GM12872 (cell line): ENCODE results near the gene DNAL4.

ENCODE experiments used
- TF ChIP-seq, protein P1 (sequence below): IDR thresholded peaks from 3 replicates; pipeline ENCODE4 v1.5.1; 2011; ENCODE audit warnings: low read depth, mild to moderate bottlenecking, low read length, moderate library complexity; ENCODE audit not compliant: insufficient read depth

DNAL4 gene

DNA sequence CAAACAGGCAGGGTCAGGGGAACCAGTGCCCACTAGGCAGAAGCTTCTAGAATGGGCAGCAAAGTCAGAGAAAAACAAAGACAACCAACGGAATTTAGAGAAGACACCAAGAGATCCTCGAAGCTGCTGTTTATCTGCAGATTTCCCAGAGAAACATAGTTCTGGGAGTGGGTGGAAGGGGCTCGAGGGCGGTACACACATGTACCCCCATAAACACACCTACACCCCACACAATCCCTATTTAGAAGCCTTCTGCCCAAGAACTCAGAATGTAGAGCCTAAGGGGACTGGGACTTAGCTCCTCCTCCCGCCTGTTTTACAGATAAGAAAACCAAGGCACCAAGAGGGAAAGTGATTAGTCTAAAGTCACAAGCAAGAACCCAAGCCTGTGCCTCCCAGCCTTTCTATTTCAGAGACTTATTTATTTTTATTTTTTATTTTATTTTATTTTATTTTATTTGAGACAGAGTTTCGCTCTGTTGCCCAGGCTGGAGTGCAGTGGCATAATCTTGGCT lies 43.5 kb upstream of the DNAL4 start:
- TF ChIP-seq, protein P1, sequence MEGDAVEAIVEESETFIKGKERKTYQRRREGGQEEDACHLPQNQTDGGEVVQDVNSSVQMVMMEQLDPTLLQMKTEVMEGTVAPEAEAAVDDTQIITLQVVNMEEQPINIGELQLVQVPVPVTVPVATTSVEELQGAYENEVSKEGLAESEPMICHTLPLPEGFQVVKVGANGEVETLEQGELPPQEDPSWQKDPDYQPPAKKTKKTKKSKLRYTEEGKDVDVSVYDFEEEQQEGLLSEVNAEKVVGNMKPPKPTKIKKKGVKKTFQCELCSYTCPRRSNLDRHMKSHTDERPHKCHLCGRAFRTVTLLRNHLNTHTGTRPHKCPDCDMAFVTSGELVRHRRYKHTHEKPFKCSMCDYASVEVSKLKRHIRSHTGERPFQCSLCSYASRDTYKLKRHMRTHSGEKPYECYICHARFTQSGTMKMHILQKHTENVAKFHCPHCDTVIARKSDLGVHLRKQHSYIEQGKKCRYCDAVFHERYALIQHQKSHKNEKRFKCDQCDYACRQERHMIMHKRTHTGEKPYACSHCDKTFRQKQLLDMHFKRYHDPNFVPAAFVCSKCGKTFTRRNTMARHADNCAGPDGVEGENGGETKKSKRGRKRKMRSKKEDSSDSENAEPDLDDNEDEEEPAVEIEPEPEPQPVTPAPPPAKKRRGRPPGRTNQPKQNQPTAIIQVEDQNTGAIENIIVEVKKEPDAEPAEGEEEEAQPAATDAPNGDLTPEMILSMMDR, result no peak

DNA sequence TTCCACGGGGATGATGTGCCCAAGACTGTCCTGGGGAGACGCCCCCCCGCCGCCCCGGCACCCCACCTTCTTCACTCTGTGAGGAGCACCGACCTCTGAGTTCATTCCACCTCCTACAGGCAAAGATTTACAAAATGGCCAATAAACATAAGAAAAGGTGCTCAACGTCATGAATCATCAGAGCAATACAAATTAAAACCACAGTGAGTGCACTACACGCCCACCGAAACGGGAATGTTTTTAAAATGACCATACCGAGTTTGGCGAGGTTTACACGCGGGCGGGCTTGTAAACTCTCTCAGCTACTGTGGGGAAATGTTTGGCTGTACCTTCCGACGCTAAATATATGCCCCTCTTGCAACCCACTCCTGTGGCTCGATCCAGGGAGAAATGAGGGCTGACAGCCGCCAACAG lies 42.0 kb upstream of the DNAL4 start:
- TF ChIP-seq, protein P1, result no peak

DNA sequence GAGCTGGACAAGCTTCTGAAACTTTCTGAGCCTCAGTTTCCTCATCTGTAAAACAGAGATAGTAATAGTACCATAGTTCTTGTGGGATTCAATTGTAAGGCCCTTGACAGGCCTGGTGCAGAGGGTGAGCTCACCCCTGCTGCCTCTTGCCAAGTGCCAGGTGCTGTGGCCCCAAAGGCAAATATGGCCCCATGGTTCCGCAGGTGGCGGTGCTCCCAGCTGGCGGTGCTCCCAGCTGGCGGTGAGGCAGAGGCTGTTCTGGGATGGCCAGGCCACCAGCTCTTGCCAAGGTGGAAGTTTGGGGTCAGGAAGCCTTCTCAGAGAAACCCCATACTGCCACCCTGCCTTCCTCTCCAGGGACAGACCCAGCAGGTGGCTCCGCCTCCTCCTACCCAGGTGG lies 41.0 kb upstream of the DNAL4 start:
- TF ChIP-seq, protein P1, result no peak

DNA sequence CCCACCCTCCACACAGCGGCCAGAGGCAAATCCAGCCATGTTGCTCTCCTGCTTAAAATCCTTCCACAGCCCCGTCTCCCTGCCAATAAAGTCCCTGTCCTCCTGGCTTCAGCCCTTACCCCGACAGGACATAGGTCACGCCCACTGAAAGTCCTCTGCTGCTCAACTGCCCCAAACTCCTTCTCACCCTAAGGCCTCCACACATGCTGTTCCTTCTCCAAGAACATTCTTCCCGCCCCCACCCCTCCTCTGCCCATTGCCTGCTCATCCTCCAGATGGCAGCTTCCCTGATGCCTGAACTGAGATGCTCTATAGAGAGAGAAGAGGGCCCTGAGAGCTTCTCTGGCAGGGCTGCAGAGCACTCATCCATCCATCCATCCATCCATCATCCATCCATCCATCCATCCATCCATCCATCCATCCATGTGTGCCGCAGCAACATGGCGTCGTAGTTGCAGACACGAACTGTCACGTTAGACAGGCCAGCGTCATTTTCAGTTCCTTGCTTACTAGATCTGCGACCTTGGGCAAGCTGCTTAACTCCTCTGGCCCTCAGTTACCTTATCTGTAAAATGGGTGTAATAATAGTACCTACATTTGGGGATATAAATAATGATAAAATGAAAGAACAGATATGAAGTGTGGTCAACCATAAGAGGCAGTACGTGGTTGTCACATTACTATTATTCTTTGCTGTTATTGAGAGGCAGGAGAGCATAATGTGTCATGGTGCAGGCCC lies 40.4 kb upstream of the DNAL4 start:
- TF ChIP-seq, protein P1, result no peak

DNA sequence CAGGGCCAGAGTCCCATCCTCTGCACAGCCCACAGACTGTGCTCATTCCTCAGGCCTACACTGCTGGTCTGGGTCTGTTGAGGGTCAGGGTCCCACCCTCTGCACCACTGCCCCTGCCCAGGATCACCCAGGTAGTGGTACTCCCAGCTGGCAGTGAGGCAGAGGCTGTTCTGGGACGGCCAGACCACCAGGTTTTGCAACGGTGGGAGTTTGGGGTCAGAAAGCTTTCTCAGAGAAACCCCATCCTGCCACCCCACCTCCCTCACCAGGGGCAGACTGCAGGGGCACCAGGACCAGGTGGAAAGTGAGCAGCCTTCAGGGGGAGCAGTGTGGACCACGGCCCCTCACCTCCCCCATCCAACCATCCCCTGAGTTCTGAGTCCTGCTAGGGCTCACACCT lies 39.1 kb upstream of the DNAL4 start:
- TF ChIP-seq, protein P1, result no peak

DNA sequence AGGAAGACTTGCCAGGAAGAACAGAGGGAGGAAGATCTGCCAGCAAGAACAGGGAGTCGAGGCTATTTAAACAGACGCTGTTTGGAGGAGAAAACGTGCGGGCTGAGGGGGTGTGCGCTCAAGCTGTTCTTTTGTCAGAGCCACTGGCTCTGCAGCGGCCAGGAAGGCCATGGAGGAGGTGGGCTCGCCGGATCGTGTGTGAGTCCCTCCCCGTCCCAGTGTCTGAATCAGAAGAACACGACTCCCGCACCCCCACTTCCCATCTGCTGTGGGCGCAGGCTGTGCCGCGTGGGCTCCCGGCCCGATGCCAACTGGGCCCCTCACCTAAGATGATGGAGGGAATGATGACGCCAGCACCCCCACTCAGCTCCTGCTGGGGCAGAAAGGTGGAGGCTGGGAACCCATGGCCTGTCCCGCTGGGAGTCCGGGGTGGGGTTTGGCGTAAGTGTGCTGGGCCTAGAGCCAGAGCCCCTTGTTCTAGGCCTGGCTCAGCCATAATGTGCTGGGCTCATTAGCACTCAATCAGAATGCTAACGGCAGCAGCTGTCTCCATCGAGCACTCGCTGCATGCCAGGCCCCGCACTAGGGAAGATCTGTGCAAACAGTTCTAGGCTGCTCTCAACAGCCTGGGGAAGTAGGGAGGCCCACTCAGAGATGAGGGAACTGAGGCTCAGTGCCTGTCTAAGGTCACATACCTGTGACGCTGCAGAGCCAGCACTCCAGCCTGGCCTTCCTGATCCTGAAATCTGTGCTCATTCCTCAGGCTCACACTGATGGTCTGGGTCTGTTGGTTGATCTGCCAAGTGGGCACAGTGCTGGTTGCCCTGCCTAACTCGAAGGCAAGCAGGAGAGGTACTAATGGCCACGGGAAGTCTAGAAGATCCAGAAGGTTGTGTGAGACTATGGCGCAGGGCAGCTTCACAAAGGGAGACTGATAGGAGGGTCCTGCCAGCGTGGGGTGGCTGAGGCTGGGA lies 38.3 kb upstream of the DNAL4 start:
- TF ChIP-seq, protein P1, result no peak

DNA sequence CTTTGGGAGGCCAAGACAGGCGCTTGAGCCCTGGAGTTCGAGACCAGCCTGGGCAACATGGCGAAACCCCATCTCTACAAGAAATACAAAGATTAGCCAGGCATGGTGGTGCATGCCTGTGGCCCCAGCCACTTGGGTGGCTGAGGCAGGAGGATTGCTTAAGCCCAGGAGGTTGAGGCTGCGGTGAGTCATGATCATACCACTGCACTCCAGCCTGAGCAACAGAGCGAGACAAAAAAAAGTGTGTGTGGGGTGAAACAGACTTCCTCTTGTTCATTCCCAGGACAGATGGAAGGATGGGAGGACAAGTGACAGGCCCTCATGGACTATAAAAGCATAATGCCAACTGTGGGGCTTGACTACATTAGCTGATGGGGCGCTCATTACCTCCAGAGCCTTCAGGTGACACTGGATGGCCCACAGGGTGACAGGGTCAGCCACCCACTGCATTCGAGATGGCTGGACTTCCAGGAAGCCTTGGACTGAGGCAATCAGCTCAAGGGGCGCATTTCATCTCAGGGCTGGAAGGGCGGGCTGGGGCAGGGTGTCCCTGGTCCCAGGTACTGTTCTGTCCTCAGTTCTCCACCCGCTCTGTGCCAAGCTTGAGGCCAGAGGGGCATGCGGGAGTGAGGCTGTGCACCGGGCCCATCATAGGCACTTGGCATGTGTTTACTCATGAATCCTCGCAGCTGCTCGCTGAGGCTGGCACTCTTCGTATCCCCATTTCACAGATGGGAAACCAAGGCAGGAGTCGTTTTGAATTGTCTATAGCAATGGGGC lies 37.4 kb upstream of the DNAL4 start:
- TF ChIP-seq, protein P1, result no peak
